Measurements from ENCODE around the gene SMYD5. TPM values are rescaled to one million over a fixed set of nuclear protein-coding genes. Genes with fewer than 3 reads are reported as not detected.
"Not testable (repeated sequence)": the region's sequence is repeated elsewhere in the genome, so short reads cannot be mapped to it uniquely, and the experiment has no call there.

The SMYD5 gene
- total RNA-seq, 1 experiment from 2014 or later: 28.3 TPM

GRCh38 chr2:73187549-73187948, 26.5 kb upstream of the SMYD5 start:
- Histone ChIP-seq H3K4me3 (no peak overlapping the region), H3K27me3 (ENCODE audit: insufficient read depth, low read depth) (peaks cover 42% of the 10 kb centered on the region), H3K27ac (no peak overlapping the region), H3F3A (ENCODE audit: insufficient read depth, low read depth) (no peaks in the 10 kb centered on the region), H3K79me2 (ENCODE audit: low read depth) (no peaks in the 10 kb centered on the region), H3K4me2 (no peak overlapping the region), H3K36me3 (ENCODE audit: low read depth) (no peaks in the 10 kb centered on the region), H3K4me1 (replicated peaks; ENCODE audit: insufficient read depth) (no peaks in the 10 kb centered on the region), H2AFZ (no peak overlapping the region), H3K9me3 (ENCODE audit: insufficient read depth, low read depth) (no peaks in the 10 kb centered on the region), H4K20me1 (ENCODE audit: insufficient read depth) (no peaks in the 10 kb centered on the region), H3K9me2 (ENCODE audit: insufficient read depth) (no peaks in the 10 kb centered on the region)
- no peak for DNase-seq
- POLR2A ChIA-PET (ENCODE audit: unreplicated experiment): no interaction called here
- CTCF ChIA-PET: no interaction called here
- BruUV-seq (replicated peaks): no TSS peak
- intact Hi-C loops (cut with micrococcal nuclease; ENCODE audit: unreplicated experiment): no loop called here
- no peak for TF ChIP-seq EZH2 (IDR thresholded peaks at IDR 0.05; ENCODE audit: low read depth)
- no peak for TF ChIP-seq CTCF (conservative IDR thresholded peaks at IDR 0.05)

GRCh38 chr2:73197579-73197978, 16.5 kb upstream of the SMYD5 start:
- peaks cover 36% of the 10 kb centered on the region for H3K27me3 ChIP-seq (ENCODE audit: insufficient read depth, low read depth)
- no peaks in the 10 kb centered on the region for H3K9me3 ChIP-seq (ENCODE audit: insufficient read depth, low read depth)
- H3K4me2 ChIP-seq: no peak overlapping the region
- H2AFZ ChIP-seq: no peak overlapping the region
- H3K79me2 ChIP-seq (ENCODE audit: low read depth): no peaks in the 10 kb centered on the region
- ChIA-PET CTCF (no interaction called here), POLR2A (ENCODE audit: unreplicated experiment) (interaction anchor here (0.7 kb wide), 1 partner anchor 48 kb away, joined by 12 read pairs; no protein-coding TSS in a partner anchor)
- intact Hi-C loops (cut with micrococcal nuclease; ENCODE audit: unreplicated experiment): no loop called here
- H3K27ac ChIP-seq: no peak overlapping the region
- DNase-seq: no peak
- H3K9me2 ChIP-seq (ENCODE audit: insufficient read depth): no peaks in the 10 kb centered on the region
- H3K4me3 ChIP-seq: no peak overlapping the region
- peaks cover 5% of the 10 kb centered on the region; the same call in 1 of the 2 replicates for H3F3A ChIP-seq (ENCODE audit: insufficient read depth, low read depth)
- TF ChIP-seq EZH2 (IDR thresholded peaks at IDR 0.05; ENCODE audit: low read depth) (no peak), CTCF (conservative IDR thresholded peaks at IDR 0.05) (no peak)
- H3K4me1 ChIP-seq (replicated peaks; ENCODE audit: insufficient read depth): no peaks in the 10 kb centered on the region
- BruUV-seq (replicated peaks): no TSS peak
- H4K20me1 ChIP-seq (ENCODE audit: insufficient read depth): no peaks in the 10 kb centered on the region
- H3K36me3 ChIP-seq (ENCODE audit: low read depth): no peaks in the 10 kb centered on the region

- DNase-seq: peak in 1 of 2 experiments; percentile 59
- H3K27ac ChIP-seq; intact Hi-C loops (cut with micrococcal nuclease; ENCODE audit: unreplicated experiment); H3K9me3 ChIP-seq (ENCODE audit: insufficient read depth, low read depth); H3F3A ChIP-seq (ENCODE audit: insufficient read depth, low read depth); BruUV-seq (replicated peaks); H3K4me3 ChIP-seq; H4K20me1 ChIP-seq (ENCODE audit: insufficient read depth); H2AFZ ChIP-seq; H3K79me2 ChIP-seq (ENCODE audit: low read depth); H3K9me2 ChIP-seq (ENCODE audit: insufficient read depth); H3K4me1 ChIP-seq (replicated peaks; ENCODE audit: insufficient read depth); H3K4me2 ChIP-seq; H3K36me3 ChIP-seq (ENCODE audit: low read depth); POLR2A ChIA-PET (ENCODE audit: unreplicated experiment); CTCF ChIA-PET: not testable (repeated sequence)
- H3K27me3 ChIP-seq (ENCODE audit: insufficient read depth, low read depth): peaks cover 35% of the 10 kb centered on the region
Observed at GRCh38 chr2:73200281-73200680, 13.8 kb upstream of the SMYD5 start.

Measured in PC-9 (cell line).